HAP-1 (cell line): ENCODE measurements around the gene PCDHB11.
"Not testable (repeated sequence)": the region's sequence is repeated elsewhere in the genome, so short reads cannot be mapped to it uniquely, and the experiment has no call there.

Source experiments
- DNase-seq, 2 experiments: peaks; one replicate each; pipeline ENCODE4 v3.0.0-alpha.2; 2016 to 2020; ENCODE audit warnings: low spot score in 2 of 2
- H3K27me3 ChIP-seq: fragments of 250-450 bp; sonication (Bioruptor Pico); 2 replicates; pipeline ENCODE4 v1.5.1; 2020; ENCODE audit warnings: low read depth, mild to moderate bottlenecking, moderate library complexity
- H3K36me3 ChIP-seq: fragments of 250-450 bp; sonication (Bioruptor Pico); replicated peaks from 2 replicates; pipeline ENCODE4 v1.5.1; 2020; ENCODE audit warnings: mild to moderate bottlenecking
- H3K4me1 ChIP-seq: fragments of 250-450 bp; sonication (Bioruptor Pico); 2 replicates; pipeline ENCODE4 v1.5.1; 2020; ENCODE audit warnings: mild to moderate bottlenecking
- H3K4me3 ChIP-seq: fragments of 250-450 bp; sonication (Bioruptor Pico); 2 replicates; pipeline ENCODE4 v1.5.1; 2020; ENCODE audit warnings: mild to moderate bottlenecking, moderate library complexity
- H3K9me3 ChIP-seq: fragments of 250-450 bp; sonication (Bioruptor Pico); 2 replicates; pipeline ENCODE4 v1.5.1; 2020; ENCODE audit warnings: mild to moderate bottlenecking, moderate library complexity
- in situ Hi-C: fragments of 300-500 bp; cut with MboI; formaldehyde crosslinking; loops from 3 replicates; pipeline ENCODE4 v1.14.3; 2020; ENCODE audit warnings: low sequenced_read_pairs, inconsistent platforms, mixed read lengths

PCDHB11 gene

GRCh38 chr5:141177577-141178191, 21.7 kb upstream of the PCDHB11 start, which contains the start of gene PCDHB8:
PCDHB8 (plus strand) TSS chr5:141177790; CDS start chr5:141178035, 245 bp downstream.
- in situ Hi-C loops, H3K4me1 ChIP-seq, H3K9me3 ChIP-seq, H3K27me3 ChIP-seq, H3K36me3 ChIP-seq: not testable (repeated sequence)
- peak; percentile 8 to 26 for DNase-seq
- H3K4me3 ChIP-seq = peak within 1 kb of the TSS; percentile 13; the same call in 1 of the 2 replicates

- in situ Hi-C loops, H3K4me1 ChIP-seq, DNase-seq, H3K4me3 ChIP-seq, H3K9me3 ChIP-seq, H3K36me3 ChIP-seq, H3K27me3 ChIP-seq: not testable (repeated sequence)
These were observed 20.1 kb upstream of the PCDHB11 start for GRCh38 chr5:141179371-141179770.

GRCh38 chr5:141179876-141180275, 19.6 kb upstream of the PCDHB11 start:
- in situ Hi-C loops, H3K36me3 ChIP-seq, H3K4me1 ChIP-seq, H3K4me3 ChIP-seq, H3K9me3 ChIP-seq, H3K27me3 ChIP-seq, DNase-seq: not testable (repeated sequence)

GRCh38 chr5:141180313-141180712, 19.1 kb upstream of the PCDHB11 start:
- no peak overlapping the region for H3K4me3 ChIP-seq
- H3K27me3 ChIP-seq = no peaks in the 10 kb centered on the region
- no peaks in the 10 kb centered on the region; the same call in 1 of the 2 replicates for H3K9me3 ChIP-seq
- H3K36me3 ChIP-seq = no peaks in the 10 kb centered on the region
- in situ Hi-C loops = no loop called here
- no peak for DNase-seq
- H3K4me1 ChIP-seq = no peaks in the 10 kb centered on the region

- Histone ChIP-seq H3K4me3 (no peak within 1 kb of the TSS), H3K36me3 (no peaks in the 10 kb centered on the region), H3K4me1 (no peaks in the 10 kb centered on the region), H3K27me3 (no peaks in the 10 kb centered on the region), H3K9me3 (no peaks in the 10 kb centered on the region; the same call in 1 of the 2 replicates)
- in situ Hi-C loops = no loop called here
- DNase-seq = no peak
These were observed 17.2 kb upstream of the PCDHB11 start, which contains the start of gene PCDHB16 for GRCh38 chr5:141182248-141182647. PCDHB16 (plus strand) TSS chr5:141182387; CDS start chr5:141182560, 173 bp downstream.

GRCh38 chr5:141184117-141184855, 15.1 kb upstream of the PCDHB11 start:
- DNase-seq, H3K9me3 ChIP-seq, H3K4me1 ChIP-seq, in situ Hi-C loops, H3K4me3 ChIP-seq, H3K36me3 ChIP-seq, H3K27me3 ChIP-seq: not testable (repeated sequence)

GRCh38 chr5:141186897-141187512, 12.4 kb upstream of the PCDHB11 start, which contains the start of gene PCDHB9:
PCDHB9 (plus strand) TSS chr5:141187161; CDS start chr5:141187319, 158 bp downstream.
- H3K36me3 ChIP-seq = no peaks in the 10 kb centered on the region
- in situ Hi-C loops = no loop called here
- H3K4me3 ChIP-seq = no peak within 1 kb of the TSS
- peak; percentile 23 to 67 for DNase-seq
- no peaks in the 10 kb centered on the region for H3K27me3 ChIP-seq
- no peaks in the 10 kb centered on the region for H3K4me1 ChIP-seq
- H3K9me3 ChIP-seq = no peaks in the 10 kb centered on the region

GRCh38 chr5:141188682-141189081, 10.7 kb upstream of the PCDHB11 start:
- DNase-seq, in situ Hi-C loops, H3K4me3 ChIP-seq, H3K9me3 ChIP-seq, H3K36me3 ChIP-seq, H3K27me3 ChIP-seq, H3K4me1 ChIP-seq: not testable (repeated sequence)

- in situ Hi-C loops, H3K27me3 ChIP-seq: not testable (repeated sequence)
These were observed 10.3 kb upstream of the PCDHB11 start for GRCh38 chr5:141189131-141189530.

GRCh38 chr5:141192110-141192725, 7.2 kb upstream of the PCDHB11 start, which contains the start of gene PCDHB10:
PCDHB10 (plus strand) TSS chr5:141192353; CDS start chr5:141192553, 200 bp downstream.
- Histone ChIP-seq H3K4me1 (no peaks in the 10 kb centered on the region), H3K36me3 (no peaks in the 10 kb centered on the region), H3K4me3 (no peak within 1 kb of the TSS), H3K9me3 (no peaks in the 10 kb centered on the region), H3K27me3 (no peaks in the 10 kb centered on the region)
- DNase-seq = peak; percentile 39 to 77
- in situ Hi-C loops = no loop called here

More at GRCh38 chr5:141189131-141189530, 10.3 kb upstream of the PCDHB11 start:
- not testable (repeated sequence) for H3K4me1 ChIP-seq, H3K9me3 ChIP-seq, H3K4me3 ChIP-seq, H3K36me3 ChIP-seq, DNase-seq

- H3K4me1 ChIP-seq, H3K36me3 ChIP-seq, in situ Hi-C loops, H3K27me3 ChIP-seq, DNase-seq, H3K9me3 ChIP-seq, H3K4me3 ChIP-seq: not testable (repeated sequence)
These were observed 5.1 kb upstream of the PCDHB11 start for GRCh38 chr5:141194332-141194731.

- no peaks in the 10 kb centered on the region for H3K9me3 ChIP-seq
- in situ Hi-C loops = no loop called here
- H3K27me3 ChIP-seq = no peaks in the 10 kb centered on the region
- H3K36me3 ChIP-seq = no peaks in the 10 kb centered on the region
- DNase-seq = no peak
- H3K4me3 ChIP-seq = no peak overlapping the region
- H3K4me1 ChIP-seq = no peaks in the 10 kb centered on the region
These were observed 3.1 kb upstream of the PCDHB11 start for GRCh38 chr5:141196363-141196762.

- H3K36me3 ChIP-seq, H3K4me3 ChIP-seq, DNase-seq, H3K27me3 ChIP-seq, H3K4me1 ChIP-seq, H3K9me3 ChIP-seq: not testable (repeated sequence)
- in situ Hi-C loops = loop anchor here (25.0 kb wide), 1 partner anchor 361 kb away; no protein-coding TSS in a partner anchor
These were observed 1.7 kb downstream of the PCDHB11 start for GRCh38 chr5:141201126-141201525.
